Pancreas (tissue), 10 donors: ENCODE measurements around the gene PTPRM. TPM values are rescaled to one million over a fixed set of nuclear protein-coding genes. Genes with fewer than 3 reads are reported as not detected.

ENCODE experiments used
- ATAC-seq, 4 donors: fragments of 200-7000 bp; cut with Tn5 transposase; one replicate each; pipeline versions ENCODE4 v1.8.0 to v1.9.1; 2020; ENCODE audit warnings: mild to moderate bottlenecking in 4 of 4, moderate library complexity in 4 of 4
- DNase-seq, 6 donors: peaks; one replicate each; pipeline ENCODE4 v3.0.0-alpha.2; 2020
- FAIRE-seq: peaks from 2 replicates; lab custom pipeline; 2012; peaks lifted over from hg19 to GRCh38; lab: Jason Lieb, UNC
- H3K27ac ChIP-seq, 4 donors: fragments of 200-600 bp; sonication (generic); 1 replicate in 3 of 4; 2 replicates in 1 of 4; pipeline versions ENCODE4 v1.5.0 to v1.8.0; 2020
- H3K27me3 ChIP-seq, 4 donors: fragments of 200-600 bp; one replicate each; pipeline ENCODE4 v1.8.0; 2021
- H3K36me3 ChIP-seq, 3 donors: fragments of 200-600 bp; sonication (generic) in 1 of 3; one replicate each; pipeline versions ENCODE4 v1.5.0 to v1.8.0; 2020 to 2021
- H3K4me1 ChIP-seq, 3 donors: fragments of 200-600 bp; one replicate each; pipeline ENCODE4 v1.8.0; 2021
- H3K4me3 ChIP-seq, 4 donors: fragments of 200-600 bp; sonication (generic) in 2 of 4; one replicate each; pipeline versions ENCODE4 v1.5.0 to v1.8.0; 2020 to 2021
- H3K9me3 ChIP-seq, 4 donors: fragments of 200-600 bp; one replicate each; pipeline ENCODE4 v1.8.0; 2021
- WGBS, 2 donors: extraction: QIAGEN DNeasy Blood & Tissue Kit; methylation state at CpG; one replicate each; pipeline ENCODE4 v1.1.7; 2013; 5-methylcytosine and 5-hydroxymethylcytosine counted together
- intact Hi-C, 3 donors: fragments of 100-400 bp; cut with DNase I; formaldehyde crosslinking; loops; one replicate each; pipeline versions ENCODE4 v1.11.1 to v1.14.2; 2022
- polyA plus RNA-seq, 2 donors: library from polyadenylated mRNA; stranded (reverse); fragments of 200-250 nt; gene quantifications; one replicate each; pipeline ENCODE4 v1.2.3, GENCODE V29; 2013
- total RNA-seq, 6 donors: library from RNA; stranded (reverse); fragmentation: NEBNext Ultra II Directional in 4 of 6; extraction: Animal tissue kit (Norgen Biotek cat#: 25700) in 4 of 6; gene quantifications; one replicate each; pipeline versions ENCODE4 v1.2.1 to v1.2.4, GENCODE V29; 2021 to 2023
- TF ChIP-seq, protein P1 (sequence below), 4 donors: fragments of 200-600 bp; sonication (generic) in 3 of 4; IDR thresholded peaks; one replicate each; pipeline versions ENCODE4 v1.5.0 to v1.8.0; 2021; ENCODE audit warnings: antibody characterized with exemption in 4 of 4
- donor health status: healthy with polysubstance abuse.
- donor health status: DM: no; HTN: no; CAD: no; lungs with moderate emphysema.
- donor health status: DM: no; HTN: no; CAD: no.
- donor health status: control.
- donor health status: control.
- donor health status: Bipolar disorder and iron deficiency.
- donor health status: DM: yes; HTN: yes; CAD: no.
- donor health status: DM: no; HTN: no; CAD: no.
- donor health status: DM: no; HTN: no; CAD: no.
- donor health status: DM: yes; HTN: yes; CAD: no.

Gene PTPRM
- total and polyA plus RNA-seq, 8 donors = 14.5 to 50.7 (median 19.7) TPM

DNA sequence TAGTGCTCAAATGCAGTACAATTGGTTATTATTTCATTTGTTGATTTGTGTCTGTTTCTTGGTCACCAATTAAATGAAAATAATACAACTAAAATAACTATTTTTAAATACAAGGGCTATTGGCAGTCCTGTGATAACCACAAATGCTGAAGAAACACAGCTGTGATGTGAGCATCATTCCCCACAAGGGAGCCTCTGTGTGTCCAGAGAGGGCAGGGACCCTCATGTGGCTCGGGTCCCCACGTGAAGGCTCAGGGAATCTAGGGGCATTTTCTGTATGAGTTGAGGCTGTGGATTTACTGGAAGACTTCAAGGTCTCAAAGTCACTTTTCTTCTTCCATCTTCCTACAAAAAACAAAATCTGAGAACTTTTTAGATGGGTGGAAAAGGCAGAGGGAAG lies 726.1 kb downstream of the PTPRM start:
- H3K4me3 ChIP-seq = no peak overlapping the region
- TF ChIP-seq, protein P1, sequence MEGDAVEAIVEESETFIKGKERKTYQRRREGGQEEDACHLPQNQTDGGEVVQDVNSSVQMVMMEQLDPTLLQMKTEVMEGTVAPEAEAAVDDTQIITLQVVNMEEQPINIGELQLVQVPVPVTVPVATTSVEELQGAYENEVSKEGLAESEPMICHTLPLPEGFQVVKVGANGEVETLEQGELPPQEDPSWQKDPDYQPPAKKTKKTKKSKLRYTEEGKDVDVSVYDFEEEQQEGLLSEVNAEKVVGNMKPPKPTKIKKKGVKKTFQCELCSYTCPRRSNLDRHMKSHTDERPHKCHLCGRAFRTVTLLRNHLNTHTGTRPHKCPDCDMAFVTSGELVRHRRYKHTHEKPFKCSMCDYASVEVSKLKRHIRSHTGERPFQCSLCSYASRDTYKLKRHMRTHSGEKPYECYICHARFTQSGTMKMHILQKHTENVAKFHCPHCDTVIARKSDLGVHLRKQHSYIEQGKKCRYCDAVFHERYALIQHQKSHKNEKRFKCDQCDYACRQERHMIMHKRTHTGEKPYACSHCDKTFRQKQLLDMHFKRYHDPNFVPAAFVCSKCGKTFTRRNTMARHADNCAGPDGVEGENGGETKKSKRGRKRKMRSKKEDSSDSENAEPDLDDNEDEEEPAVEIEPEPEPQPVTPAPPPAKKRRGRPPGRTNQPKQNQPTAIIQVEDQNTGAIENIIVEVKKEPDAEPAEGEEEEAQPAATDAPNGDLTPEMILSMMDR (IDR thresholded peaks at IDR 0.05) = no peak
- H3K4me1 ChIP-seq = peaks cover 0 to 13% (median 6%) of the 10 kb centered on the region in 3 donors
- no peak for ATAC-seq
- no peaks in the 10 kb centered on the region for H3K27me3 ChIP-seq
- no peaks in the 10 kb centered on the region for H3K36me3 ChIP-seq
- 89% methylated on average over 2 of the region's 2 CpGs for WGBS, 2 donors
- no peaks in the 10 kb centered on the region for H3K9me3 ChIP-seq
- no peak overlapping the region for H3K27ac ChIP-seq
- intact Hi-C loops = no loop called here
- no peak for DNase-seq
- no peak for FAIRE-seq

DNA sequence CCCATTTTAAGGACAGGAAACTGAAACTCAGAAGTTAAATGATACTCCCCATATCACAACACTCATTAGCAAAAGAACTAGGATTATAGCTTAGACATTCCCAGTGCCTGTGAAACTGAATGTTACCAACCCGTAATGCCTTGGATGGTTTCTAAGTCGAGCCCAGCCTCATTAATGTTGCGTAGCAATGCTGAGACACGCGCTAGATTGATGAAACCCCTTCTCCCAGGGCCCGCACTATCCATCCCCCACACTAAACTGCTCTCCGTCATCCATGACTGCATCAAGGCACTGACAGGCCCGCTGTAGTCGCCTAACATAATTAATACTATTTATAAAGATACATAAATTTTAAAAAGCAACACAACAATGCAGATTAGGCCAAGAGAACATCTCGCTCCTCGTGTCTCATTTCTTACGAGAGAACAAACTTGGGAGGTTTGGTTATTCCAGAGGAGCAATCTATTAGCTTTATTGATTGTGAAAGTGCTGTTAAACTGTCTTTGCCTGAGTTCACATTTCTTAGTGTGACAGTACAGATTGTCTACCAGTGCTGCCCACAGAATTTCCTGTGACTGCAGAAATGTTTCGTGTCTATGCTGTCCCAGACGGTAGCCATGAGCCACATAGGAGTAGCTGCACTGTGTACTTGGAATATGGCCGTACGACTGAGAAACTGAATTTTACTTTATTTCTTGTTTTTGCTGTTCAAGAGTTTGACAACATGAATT lies 729.9 kb downstream of the PTPRM start:
- DNase-seq = no peak
- TF ChIP-seq, protein P1 (IDR thresholded peaks at IDR 0.05) = no peak
- H3K4me3 ChIP-seq = no peak overlapping the region
- H3K36me3 ChIP-seq = no peaks in the 10 kb centered on the region
- no peaks in the 10 kb centered on the region for H3K9me3 ChIP-seq
- H3K4me1 ChIP-seq = peaks cover 0 to 6% (median 4%) of the 10 kb centered on the region in 3 donors
- no peaks in the 10 kb centered on the region for H3K27me3 ChIP-seq
- intact Hi-C loops = no loop called here
- peak in 2 of 4 donors; percentile 33 to 40 for ATAC-seq
- no peak overlapping the region for H3K27ac ChIP-seq
- WGBS, 2 donors = 88 to 92% methylated on average over 16 of the region's 16 CpGs
- FAIRE-seq = no peak

DNA sequence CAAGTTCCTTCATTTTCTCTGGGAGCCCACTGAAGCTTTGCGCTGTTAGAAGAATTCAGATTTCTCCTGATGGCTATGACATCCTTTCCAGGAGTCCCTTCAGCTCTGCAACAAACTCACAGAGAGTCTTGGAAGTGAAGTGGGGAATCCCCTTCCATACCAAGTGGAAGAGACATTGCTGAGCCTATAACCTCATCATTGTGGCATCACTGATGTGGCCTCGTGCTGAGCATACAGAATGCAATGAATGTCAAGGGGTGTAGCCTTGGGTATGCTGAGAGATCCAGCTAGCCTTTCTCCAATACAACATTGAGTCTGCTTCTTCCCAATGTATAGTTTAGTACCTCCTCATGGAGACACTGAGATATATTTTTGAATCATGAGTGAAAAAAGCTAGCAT lies 731.1 kb downstream of the PTPRM start:
- no peaks in the 10 kb centered on the region for H3K27me3 ChIP-seq
- TF ChIP-seq, protein P1 (IDR thresholded peaks at IDR 0.05) = no peak
- H3K27ac ChIP-seq = no peak overlapping the region
- H3K9me3 ChIP-seq = no peaks in the 10 kb centered on the region
- no peaks in the 10 kb centered on the region for H3K36me3 ChIP-seq
- DNase-seq = no peak
- H3K4me1 ChIP-seq = peaks cover 0 to 6% (median 4%) of the 10 kb centered on the region in 3 donors
- 96 to 98% methylated on average over 2 of the region's 2 CpGs for WGBS, 2 donors
- intact Hi-C loops = no loop called here
- ATAC-seq = no peak
- FAIRE-seq = no peak
- no peak overlapping the region for H3K4me3 ChIP-seq

DNA sequence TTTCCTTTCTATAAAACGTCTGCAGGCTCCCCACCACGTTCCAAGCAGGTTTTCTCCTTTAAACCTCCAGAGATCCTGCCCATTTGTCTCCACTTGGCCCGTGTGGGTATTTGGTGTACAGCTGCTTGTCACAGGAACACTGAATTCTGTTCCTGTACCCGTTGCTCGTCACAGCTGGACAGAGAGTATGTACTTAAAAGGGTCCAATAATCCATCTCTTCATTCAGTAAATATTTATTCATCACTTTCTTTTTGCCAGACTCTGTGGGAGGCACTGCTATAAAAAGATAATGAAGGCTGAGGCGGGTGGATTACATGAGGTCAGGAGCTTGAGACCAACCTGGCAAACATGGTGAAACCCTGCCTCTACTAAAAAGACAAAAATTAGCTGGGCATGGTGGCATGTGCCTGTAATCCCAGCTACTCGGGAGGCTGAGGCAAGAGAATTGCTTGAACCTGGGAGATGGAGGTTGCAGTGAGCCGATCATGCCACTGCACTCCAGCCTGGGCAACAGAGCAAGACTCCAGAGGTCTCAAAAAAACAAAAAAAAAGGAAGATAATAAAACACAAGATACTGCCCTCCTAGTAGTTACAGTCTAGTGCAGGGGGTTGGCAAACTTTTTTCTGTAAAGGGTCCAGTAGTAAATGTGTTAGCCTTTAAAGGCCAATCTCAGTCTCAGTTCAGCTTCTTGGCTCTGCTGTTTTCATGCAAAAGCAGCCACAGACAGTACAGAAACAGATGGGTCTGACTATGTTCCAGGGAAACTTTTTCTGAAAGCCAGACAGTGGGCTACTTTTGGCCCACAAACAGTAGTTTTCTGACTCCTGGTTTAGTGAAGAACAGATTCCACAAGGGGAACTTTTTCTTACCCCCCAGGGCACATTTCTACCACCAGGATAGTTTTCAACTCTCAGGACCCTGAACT lies 732.2 kb downstream of the PTPRM start:
- DNase-seq (no peak), ATAC-seq (peak in 2 of 4 donors; percentile 47 to 57), FAIRE-seq (no peak)
- Histone ChIP-seq H3K36me3 (no peaks in the 10 kb centered on the region), H3K27ac (no peak overlapping the region), H3K27me3 (no peaks in the 10 kb centered on the region), H3K9me3 (no peaks in the 10 kb centered on the region), H3K4me1 (peaks cover 0 to 6% (median 0%) of the 10 kb centered on the region in 3 donors), H3K4me3 (no peak overlapping the region)
- WGBS, 2 donors = 57 to 58% methylated on average over 8 of the region's 8 CpGs
- TF ChIP-seq, protein P1 (IDR thresholded peaks at IDR 0.05) = no peak
- intact Hi-C loops = no loop called here
